ENCODE measurements around the gene PCNA. TPM values are rescaled to one million over a fixed set of nuclear protein-coding genes. Genes with fewer than 3 reads are reported as not detected.
A peak's percentile ranks its signal among the peaks of the same experiment; 100 is the strongest.
"Not testable (repeated sequence)": the region's sequence is repeated elsewhere in the genome, so short reads cannot be mapped to it uniquely, and the experiment has no call there.

Gene PCNA
- total RNA-seq, 1 donor from 2014 or later: 22.3 TPM

DNA sequence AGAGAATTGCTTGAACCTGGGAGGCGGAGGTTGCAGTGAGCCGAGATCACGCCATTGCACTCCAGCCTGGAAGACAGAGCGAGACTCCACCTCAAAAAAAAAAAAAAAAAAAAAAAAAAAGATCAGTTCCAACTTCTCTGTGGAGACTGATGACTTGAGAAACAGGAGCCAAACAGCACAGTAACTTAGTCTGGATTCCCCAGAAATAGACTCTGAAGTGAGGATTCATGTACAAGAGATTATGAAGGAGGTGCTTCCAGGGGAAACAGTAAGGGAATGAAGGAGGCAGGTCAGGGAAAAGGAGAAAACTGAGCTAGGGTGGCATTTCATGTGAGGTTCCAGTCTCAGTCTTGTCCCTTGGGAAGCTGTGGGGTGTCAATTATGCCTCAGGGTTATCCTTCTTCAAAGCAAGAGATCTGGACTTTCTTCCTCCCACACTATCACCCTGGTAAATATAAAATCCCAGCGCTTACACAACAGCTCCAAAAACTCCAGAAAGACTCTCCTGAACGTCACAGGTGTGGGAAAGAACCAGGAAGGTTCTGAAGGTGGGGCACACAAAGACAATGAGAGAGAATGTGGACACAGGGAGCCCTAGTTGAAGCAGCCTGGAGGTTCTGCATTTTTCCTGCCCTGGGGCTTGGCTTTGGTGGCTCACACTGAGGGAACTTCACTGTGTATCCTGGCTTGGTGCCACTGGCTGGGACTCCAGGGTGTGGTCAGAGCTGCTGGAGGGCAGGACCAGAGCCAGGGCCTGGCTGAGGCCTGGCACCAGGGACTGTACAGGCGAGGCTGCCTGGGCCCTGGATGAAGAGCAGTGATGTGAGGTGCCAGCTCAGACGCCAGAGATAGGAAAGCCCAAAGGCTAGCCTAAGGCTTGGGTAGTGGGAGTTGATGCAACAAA, 46.8 kb downstream of the PCNA start:
- intact Hi-C loops (cut with DNase I): no loop called here
- ATAC-seq (peak; percentile 94), DNase-seq (ENCODE audit: low spot score) (peak; percentile 87)

DNA sequence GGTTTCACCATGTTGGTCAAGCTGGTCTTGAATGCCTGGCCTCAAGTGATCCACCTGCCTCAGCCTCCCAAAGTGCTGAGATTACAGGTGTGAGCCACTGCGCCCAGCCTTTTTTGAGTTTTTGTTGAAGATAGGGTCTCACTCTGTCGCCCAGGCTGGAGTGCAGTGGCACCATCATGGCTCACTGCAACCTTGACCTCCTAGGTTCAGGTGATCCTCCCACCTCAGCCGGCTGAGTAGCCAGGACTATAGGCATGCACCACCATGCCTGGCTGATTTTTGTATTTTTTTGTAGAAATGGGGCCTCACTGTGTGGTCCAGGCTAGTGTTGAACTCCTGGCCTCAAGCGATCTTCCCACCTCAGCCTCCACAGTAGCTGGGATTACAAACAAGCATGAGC, 47.8 kb downstream of the PCNA start:
- ATAC-seq; DNase-seq (ENCODE audit: low spot score); intact Hi-C loops (cut with DNase I): not testable (repeated sequence)

DNA sequence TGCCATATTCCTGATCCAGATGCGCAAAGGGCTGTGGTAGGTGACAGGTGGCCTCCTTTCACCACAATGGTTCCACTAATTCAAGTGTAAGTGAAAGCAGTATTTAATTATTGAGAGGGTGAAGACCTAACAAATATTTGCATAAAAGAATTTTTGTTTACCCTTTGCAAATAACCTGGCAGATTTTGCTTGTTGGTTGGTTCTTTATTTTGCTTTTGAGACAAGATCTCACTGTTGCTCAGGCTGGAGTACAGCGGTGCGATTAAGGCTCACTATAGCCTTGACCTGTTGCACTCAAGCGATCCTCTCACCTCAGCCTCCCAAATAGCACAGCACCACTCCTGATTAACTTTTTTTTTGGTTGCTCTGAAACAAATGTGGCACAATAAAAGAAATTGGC, 49.2 kb downstream of the PCNA start:
- DNase-seq (ENCODE audit: low spot score): no peak
- intact Hi-C loops (cut with DNase I): no loop called here
- no peak for ATAC-seq

DNA sequence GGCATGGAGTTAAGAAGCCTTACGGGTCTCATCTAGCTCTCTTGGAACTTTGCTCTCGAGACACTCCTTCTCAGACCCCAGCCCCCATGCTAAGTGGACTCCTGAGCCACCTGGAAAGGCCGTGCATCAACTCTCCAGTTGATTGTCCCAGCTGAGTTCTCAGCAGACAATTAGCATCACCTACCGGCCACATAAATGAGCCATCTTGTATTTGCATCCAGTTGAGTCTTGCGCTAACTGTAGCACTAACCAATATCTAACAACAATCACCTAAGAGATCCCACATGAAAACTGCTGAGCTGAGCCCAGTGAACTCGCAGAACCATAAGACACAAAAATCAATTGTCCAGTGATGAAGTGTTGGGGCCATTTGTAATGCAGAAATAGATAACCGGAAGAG, 49.7 kb downstream of the PCNA start:
- ATAC-seq (no peak), DNase-seq (ENCODE audit: low spot score) (no peak)
- intact Hi-C loops (cut with DNase I): no loop called here

DNA sequence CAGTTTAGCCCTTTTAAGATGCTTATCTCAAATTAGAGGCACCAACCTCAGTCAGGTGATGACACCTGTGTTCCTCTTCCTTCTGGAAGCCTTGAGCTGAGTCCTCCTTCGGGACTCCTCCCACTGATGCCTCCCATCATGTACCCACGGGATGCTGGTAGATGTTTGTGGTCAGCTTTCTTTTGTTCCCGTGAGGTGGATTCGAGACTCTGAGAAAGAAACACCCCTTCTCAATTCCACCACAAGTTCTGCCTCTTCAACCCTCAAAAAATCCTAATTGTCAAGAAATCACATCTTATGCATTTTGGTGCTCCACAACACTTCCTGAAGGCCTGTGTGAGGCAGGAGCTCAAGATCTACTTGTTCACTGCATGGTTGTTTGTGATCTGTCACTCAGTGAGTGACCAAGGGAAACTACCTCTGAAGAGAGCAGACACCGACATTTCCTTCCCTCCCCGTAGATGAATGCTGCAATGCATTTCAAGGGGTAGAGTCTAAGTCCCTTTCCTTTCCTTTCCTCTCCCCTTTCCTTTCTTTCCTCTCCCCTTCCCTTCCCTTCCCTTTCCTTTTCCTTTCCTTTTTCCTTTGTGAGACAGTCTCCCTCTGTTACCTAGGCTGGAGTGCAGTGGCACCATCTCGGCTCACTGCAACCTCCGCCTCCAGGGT, 50.5 kb downstream of the PCNA start:
- DNase-seq (ENCODE audit: low spot score): no peak
- ATAC-seq: no peak
- intact Hi-C loops (cut with DNase I): no loop called here

DNA sequence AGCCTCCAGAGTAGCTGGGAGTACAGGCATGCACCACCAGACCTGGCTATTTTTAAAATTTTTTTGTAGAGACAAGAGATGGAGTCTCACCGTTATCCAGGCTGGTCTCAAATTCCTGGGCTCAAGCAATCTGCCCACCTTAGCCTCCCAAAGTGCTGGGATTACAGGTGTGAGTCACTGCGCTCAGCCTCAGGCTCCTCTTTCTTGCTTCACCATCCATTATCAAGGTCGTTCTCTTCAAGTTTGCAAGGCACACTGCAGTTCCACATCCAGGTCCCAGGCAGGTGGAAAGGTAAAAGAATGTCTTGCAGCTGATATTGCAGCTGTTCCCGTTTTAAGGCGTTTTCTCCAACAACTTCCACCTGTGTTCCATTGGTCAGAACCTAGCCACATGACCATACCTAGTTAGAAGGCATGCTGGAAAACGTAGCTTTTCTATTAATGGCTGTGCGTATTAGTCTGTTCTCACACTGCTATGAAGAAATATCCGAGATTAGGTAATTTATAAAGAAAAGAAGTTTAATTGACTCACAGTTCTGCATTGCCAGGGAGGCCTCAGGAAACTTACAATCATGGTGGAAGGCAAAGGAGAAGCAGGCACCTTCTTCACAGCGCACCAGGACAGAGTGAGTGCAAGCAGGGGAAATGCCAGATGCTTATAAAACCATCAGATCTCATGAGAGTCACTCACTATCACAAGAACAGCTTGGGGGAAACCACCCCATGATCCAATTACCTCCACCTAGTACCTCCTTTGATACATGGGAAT, 51.7 kb downstream of the PCNA start:
- intact Hi-C loops (cut with DNase I): no loop called here
- DNase-seq (ENCODE audit: low spot score) (no peak), ATAC-seq (no peak)

DNA sequence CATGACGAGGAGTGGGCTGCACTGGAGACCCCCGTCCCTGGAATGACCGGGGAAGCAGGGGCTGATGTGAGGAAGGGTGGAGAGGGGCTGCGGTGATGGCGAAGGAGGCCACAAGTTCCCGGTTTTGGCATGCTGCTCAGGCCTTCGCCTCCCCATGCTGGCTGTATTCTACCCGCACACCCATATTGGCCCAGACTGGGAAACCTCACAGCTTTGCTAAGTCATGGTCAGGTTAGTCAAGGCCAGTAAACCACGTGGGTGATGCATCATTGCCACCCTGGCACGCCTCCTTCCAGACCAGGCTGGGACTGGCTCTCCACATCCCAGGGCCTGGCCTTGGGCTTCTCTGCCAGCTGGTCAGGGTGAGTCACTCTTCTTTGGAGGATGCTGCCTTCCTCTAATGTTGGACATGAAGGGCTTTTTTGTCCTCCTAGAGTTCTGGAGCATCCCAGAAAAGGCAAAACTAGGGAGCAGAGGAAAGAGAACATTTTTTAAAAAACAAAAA, 53.8 kb downstream of the PCNA start:
- DNase-seq (ENCODE audit: low spot score): peak; percentile 63
- no peak for ATAC-seq
- intact Hi-C loops (cut with DNase I): no loop called here

DNA sequence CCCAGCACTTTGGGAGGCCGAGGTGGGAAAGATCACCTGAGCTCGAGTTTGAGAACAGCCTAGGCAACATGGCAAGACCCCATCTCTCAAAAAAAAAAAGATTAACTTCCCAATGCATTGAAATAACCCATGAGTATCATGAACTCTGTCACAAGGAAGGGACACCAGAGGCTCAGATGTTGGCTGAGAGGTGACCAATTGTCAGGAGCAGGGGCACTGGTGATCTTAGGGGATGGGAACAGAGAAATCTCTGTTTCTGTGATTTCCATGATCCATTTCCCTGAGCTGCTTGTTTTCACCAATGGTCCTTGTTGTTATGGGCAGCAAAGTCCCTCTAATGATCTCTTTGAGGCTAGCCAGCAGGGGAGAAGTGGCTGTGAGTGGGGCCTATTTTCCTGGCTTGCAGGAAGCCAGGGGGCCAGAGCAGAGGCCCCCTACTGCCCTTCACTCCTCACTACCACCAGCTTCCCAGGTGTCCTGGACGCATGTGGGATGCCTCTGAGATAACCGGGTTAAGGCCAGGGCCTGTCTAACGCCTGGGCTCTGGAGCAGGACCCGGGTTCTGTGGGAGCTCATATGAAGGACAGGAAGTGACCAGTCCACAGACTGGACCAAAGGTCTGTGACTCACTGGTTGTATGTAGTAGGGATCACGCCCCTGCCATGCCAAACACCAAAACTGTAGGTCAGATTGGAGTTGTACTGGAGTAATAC, 54.4 kb downstream of the PCNA start:
- intact Hi-C loops (cut with DNase I): no loop called here
- ATAC-seq (no peak), DNase-seq (ENCODE audit: low spot score) (no peak)

Other genes with a start within 250 kb of the PCNA start
- 75.9 TPM for gene SLC23A2, start 118.4 kb downstream of the PCNA start, total RNA-seq
- 85.5 TPM for gene TMEM230, start 6.9 kb downstream of the PCNA start, total RNA-seq
- 62.7 TPM for gene CDS2, start 7.0 kb upstream of the PCNA start, total RNA-seq
- gene PROKR2, start 197.0 kb upstream of the PCNA start, total RNA-seq: not detected